Measurements from ENCODE around the gene IFITM10. TPM values are rescaled to one million over a fixed set of nuclear protein-coding genes. Genes with fewer than 3 reads are reported as not detected.

Gene IFITM10
- total RNA-seq, 4 donors from 2014 or later = 0.88 to 5.0 (median 3.4) TPM

- Histone ChIP-seq H3K27me3 (no peaks in the 10 kb centered on the region), H3K36me3 (no peaks in the 10 kb centered on the region), H3K27ac (peak overlapping the region in 1 of 4 donors; percentile 65), H3K4me3 (no peak overlapping the region), H3K9me3 (no peaks in the 10 kb centered on the region), H3K4me1 (peaks cover 0 to 12% (median 5%) of the 10 kb centered on the region in 4 donors)
- DNase-seq = peak in 2 of 3 donors; percentile 14 to 43
- TF ChIP-seq, protein P1, sequence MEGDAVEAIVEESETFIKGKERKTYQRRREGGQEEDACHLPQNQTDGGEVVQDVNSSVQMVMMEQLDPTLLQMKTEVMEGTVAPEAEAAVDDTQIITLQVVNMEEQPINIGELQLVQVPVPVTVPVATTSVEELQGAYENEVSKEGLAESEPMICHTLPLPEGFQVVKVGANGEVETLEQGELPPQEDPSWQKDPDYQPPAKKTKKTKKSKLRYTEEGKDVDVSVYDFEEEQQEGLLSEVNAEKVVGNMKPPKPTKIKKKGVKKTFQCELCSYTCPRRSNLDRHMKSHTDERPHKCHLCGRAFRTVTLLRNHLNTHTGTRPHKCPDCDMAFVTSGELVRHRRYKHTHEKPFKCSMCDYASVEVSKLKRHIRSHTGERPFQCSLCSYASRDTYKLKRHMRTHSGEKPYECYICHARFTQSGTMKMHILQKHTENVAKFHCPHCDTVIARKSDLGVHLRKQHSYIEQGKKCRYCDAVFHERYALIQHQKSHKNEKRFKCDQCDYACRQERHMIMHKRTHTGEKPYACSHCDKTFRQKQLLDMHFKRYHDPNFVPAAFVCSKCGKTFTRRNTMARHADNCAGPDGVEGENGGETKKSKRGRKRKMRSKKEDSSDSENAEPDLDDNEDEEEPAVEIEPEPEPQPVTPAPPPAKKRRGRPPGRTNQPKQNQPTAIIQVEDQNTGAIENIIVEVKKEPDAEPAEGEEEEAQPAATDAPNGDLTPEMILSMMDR (IDR thresholded peaks at IDR 0.05) = no peak
- TF ChIP-seq POLR2A (IDR thresholded peaks at IDR 0.05) = no peak
Observed at GRCh38 chr11:1779806-1780699, 29.7 kb upstream of the IFITM10 start.

DNA sequence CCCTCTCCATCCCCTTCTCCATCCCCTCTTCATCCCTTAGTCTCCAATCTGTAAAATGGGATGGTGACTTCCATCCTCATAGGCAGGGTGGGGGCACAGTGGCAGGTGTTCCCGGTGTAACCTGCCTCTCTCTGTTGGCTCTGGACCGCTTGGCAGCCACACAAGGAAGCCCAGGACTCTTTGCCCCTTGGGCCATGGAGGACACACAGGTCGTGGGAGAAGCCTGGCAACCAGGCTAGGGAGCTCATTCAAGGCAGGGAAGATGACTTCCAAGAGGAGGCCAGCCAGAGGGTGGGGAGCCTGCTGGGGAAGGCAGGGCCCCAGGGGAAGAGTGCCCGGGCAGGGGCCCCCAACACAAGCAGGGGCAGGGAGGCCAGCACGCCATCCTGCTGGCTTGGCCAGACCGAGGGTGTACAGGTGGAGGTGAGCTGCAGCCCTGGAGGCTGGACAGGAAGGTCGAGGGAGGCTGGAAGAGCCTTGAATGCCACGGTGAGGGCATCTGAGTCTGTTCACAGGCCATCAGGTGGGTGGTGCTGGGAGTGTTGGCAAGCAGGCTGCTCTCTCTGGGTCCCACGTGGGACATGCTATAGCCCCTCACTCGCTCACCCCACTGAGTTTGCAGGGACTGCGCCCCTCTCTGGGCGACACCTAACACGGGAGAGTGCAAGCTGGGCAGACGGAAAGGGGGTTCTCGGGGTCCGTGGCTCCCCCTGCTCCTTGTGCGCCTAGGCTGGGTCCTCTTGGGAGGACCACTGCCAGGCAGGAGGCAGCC lies 28.8 kb upstream of the IFITM10 start:
- Histone ChIP-seq H3K4me3 (no peak overlapping the region), H3K4me1 (peaks cover 0 to 12% (median 5%) of the 10 kb centered on the region in 4 donors), H3K27ac (no peak overlapping the region), H3K36me3 (no peaks in the 10 kb centered on the region), H3K9me3 (no peaks in the 10 kb centered on the region), H3K27me3 (no peaks in the 10 kb centered on the region)
- TF ChIP-seq POLR2A (IDR thresholded peaks at IDR 0.05) = no peak
- TF ChIP-seq, protein P1 (IDR thresholded peaks at IDR 0.05) = no peak
- DNase-seq = peak in 2 of 3 donors; percentile 3 to 37

- DNase-seq = peak; percentile 13 to 46 (median 36)
- peaks cover 0 to 12% (median 7%) of the 10 kb centered on the region in 4 donors for H3K4me1 ChIP-seq
- H3K4me3 ChIP-seq = no peak overlapping the region
- no peak overlapping the region for H3K27ac ChIP-seq
- TF ChIP-seq POLR2A (IDR thresholded peaks at IDR 0.05) = no peak
- TF ChIP-seq, protein P1 (IDR thresholded peaks at IDR 0.05) = no peak
- H3K27me3 ChIP-seq = no peaks in the 10 kb centered on the region
- no peaks in the 10 kb centered on the region for H3K9me3 ChIP-seq
- H3K36me3 ChIP-seq = no peaks in the 10 kb centered on the region
Observed at GRCh38 chr11:1778141-1778911, 27.9 kb upstream of the IFITM10 start.

GRCh38 chr11:1777737-1778136 lies 27.3 kb upstream of the IFITM10 start:
- peak in 1 of 3 donors; percentile 45 for DNase-seq
- no peak overlapping the region for H3K4me3 ChIP-seq
- no peak for TF ChIP-seq POLR2A (IDR thresholded peaks at IDR 0.05)
- TF ChIP-seq, protein P1 (IDR thresholded peaks at IDR 0.05) = no peak

More at GRCh38 chr11:1777737-1778136, 27.3 kb upstream of the IFITM10 start:
- Histone ChIP-seq H3K4me1 (peaks cover 0 to 14% (median 11%) of the 10 kb centered on the region in 4 donors), H3K36me3 (no peaks in the 10 kb centered on the region), H3K9me3 (no peaks in the 10 kb centered on the region), H3K27me3 (no peaks in the 10 kb centered on the region), H3K27ac (no peak overlapping the region)
